ENCODE measurements around the gene LMOD2. TPM values are rescaled to one million over a fixed set of nuclear protein-coding genes. Genes with fewer than 3 reads are reported as not detected.

The LMOD2 gene
- total RNA-seq, 1 experiment from 2014 or later: not detected

DNA sequence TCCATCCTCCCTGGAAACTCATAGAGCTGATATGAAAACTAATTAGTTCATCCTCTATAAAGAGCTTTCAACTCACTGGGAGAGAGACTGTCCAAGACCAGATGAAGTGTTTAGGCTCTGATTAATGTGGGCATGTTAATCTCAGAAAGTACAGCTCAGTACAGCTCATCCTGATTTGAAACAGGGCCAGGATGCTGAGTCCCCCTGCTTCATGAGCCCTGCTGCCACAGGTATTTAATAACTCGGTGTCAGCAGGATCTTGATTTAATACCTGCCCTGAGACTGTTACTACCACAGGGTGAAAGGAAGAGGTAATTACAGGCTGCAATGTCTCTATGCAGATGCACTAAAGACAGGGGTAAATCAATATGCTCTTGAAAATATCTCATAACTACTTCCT is 10.8 kb downstream of the LMOD2 start:
- ChIA-PET CTCF (interaction anchor here (0.6 to 1.7 kb wide), 6 partner anchors 10 to 114 kb away, joined by 4 to 7 read pairs (median 6); no protein-coding TSS in a partner anchor), POLR2A (interaction anchor here (0.8 to 1.3 kb wide), 4 partner anchors 10 to 96 kb away, joined by 3 to 5 read pairs (median 3); no protein-coding TSS in a partner anchor)
- no peak for DNase-seq (ENCODE audit: unreplicated experiment)
- Mint-ChIP-seq H3K4me1 (ENCODE audit: insufficient read depth, unreplicated experiment) (no peaks in the 10 kb centered on the region), H3K36me3 (ENCODE audit: insufficient read depth, unreplicated experiment) (no peaks in the 10 kb centered on the region), H3K9me3 (ENCODE audit: unreplicated experiment) (no peaks in the 10 kb centered on the region), H3K27me3 (ENCODE audit: insufficient read depth, unreplicated experiment) (no peaks in the 10 kb centered on the region), H3K4me3 (ENCODE audit: unreplicated experiment) (no peak overlapping the region), H3K27ac (ENCODE audit: low read depth, unreplicated experiment) (no peak overlapping the region)
- BruUV-seq (replicated peaks): no TSS peak
- intact Hi-C loops (cut with micrococcal nuclease): no loop called here
- TF ChIP-seq, protein P1, sequence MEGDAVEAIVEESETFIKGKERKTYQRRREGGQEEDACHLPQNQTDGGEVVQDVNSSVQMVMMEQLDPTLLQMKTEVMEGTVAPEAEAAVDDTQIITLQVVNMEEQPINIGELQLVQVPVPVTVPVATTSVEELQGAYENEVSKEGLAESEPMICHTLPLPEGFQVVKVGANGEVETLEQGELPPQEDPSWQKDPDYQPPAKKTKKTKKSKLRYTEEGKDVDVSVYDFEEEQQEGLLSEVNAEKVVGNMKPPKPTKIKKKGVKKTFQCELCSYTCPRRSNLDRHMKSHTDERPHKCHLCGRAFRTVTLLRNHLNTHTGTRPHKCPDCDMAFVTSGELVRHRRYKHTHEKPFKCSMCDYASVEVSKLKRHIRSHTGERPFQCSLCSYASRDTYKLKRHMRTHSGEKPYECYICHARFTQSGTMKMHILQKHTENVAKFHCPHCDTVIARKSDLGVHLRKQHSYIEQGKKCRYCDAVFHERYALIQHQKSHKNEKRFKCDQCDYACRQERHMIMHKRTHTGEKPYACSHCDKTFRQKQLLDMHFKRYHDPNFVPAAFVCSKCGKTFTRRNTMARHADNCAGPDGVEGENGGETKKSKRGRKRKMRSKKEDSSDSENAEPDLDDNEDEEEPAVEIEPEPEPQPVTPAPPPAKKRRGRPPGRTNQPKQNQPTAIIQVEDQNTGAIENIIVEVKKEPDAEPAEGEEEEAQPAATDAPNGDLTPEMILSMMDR (IDR thresholded peaks at IDR 0.05; ENCODE audit: unreplicated experiment): no peak

DNA sequence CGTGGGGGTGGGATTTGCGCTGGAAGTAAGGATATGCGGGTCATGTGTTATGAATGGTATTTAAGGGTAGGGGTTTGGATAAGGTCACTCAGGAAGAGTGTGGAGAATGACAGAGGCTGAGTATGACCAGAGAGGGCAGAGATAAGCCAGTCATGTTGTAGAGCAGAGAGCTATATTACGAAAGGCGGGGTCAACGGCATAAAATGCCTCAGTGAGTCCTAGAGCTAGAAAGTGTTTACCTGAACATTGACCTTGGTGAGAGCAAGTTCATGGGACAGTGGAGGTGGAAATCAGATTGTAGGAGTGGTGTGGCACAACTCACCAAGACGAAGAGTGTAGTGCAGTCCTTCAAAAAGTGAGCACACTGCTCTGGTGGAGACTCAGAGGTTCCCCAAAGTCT is 13.8 kb downstream of the LMOD2 start:
- POLR2A ChIA-PET: interaction anchor here (0.5 to 1.5 kb wide), 4 partner anchors 12 to 1521 kb away, joined by 3 to 6 read pairs (median 4); no protein-coding TSS in a partner anchor
- no peaks in the 10 kb centered on the region for H3K9me3 Mint-ChIP-seq (ENCODE audit: unreplicated experiment)
- no peaks in the 10 kb centered on the region for H3K27me3 Mint-ChIP-seq (ENCODE audit: insufficient read depth, unreplicated experiment)
- H3K4me1 Mint-ChIP-seq (ENCODE audit: insufficient read depth, unreplicated experiment): peaks cover 10% of the 10 kb centered on the region
- TF ChIP-seq, protein P1 (IDR thresholded peaks at IDR 0.05; ENCODE audit: unreplicated experiment): no peak
- no peaks in the 10 kb centered on the region for H3K36me3 Mint-ChIP-seq (ENCODE audit: insufficient read depth, unreplicated experiment)
- intact Hi-C loops (cut with micrococcal nuclease): no loop called here
- no peak for DNase-seq (ENCODE audit: unreplicated experiment)
- CTCF ChIA-PET: interaction anchor here (0.6 to 1.5 kb wide), 3 partner anchors 10 to 182 kb away, joined by 3 read pairs; no protein-coding TSS in a partner anchor
- peak overlapping the region; percentile 32 for H3K27ac Mint-ChIP-seq (ENCODE audit: low read depth, unreplicated experiment)
- BruUV-seq (replicated peaks): no TSS peak
- H3K4me3 Mint-ChIP-seq (ENCODE audit: unreplicated experiment): no peak overlapping the region

DNA sequence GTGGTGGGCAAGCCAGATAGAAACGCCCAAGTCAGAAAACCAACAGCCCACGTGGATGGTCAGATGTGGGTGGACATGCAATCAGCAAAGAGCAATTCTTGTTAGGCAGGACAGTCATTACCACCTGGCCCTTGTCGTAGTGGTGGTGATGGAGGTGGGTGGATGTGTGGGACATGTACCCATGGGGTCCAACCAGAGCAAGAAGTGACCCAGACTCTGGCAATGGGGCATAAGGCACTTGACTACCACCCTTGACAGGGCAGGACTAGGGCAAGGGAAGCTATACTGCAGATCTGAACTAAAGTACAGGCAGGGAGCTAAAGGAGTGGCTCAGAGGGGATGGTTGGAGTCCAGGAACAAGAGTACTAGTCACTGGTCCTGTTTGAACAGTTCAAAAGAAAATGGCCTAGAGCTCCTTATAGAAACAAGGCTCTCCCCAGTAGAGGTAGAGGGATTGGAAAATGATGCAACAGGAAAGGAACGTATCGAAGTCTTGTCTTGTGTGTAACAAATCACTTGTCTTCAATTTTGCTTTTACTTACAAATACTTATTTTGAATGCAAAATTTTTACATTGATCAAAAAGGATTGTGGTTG is 17.6 kb downstream of the LMOD2 start:
- CTCF ChIA-PET: interaction anchor here (0.6 to 1.9 kb wide), 5 partner anchors 11 to 92 kb away, joined by 3 to 6 read pairs (median 5); no protein-coding TSS in a partner anchor
- Mint-ChIP-seq H3K36me3 (ENCODE audit: insufficient read depth, unreplicated experiment) (peaks cover 5% of the 10 kb centered on the region), H3K4me1 (ENCODE audit: insufficient read depth, unreplicated experiment) (peaks cover 21% of the 10 kb centered on the region), H3K9me3 (ENCODE audit: unreplicated experiment) (no peaks in the 10 kb centered on the region), H3K4me3 (ENCODE audit: unreplicated experiment) (no peak overlapping the region), H3K27me3 (ENCODE audit: insufficient read depth, unreplicated experiment) (no peaks in the 10 kb centered on the region), H3K27ac (ENCODE audit: low read depth, unreplicated experiment) (peak overlapping the region; percentile 35)
- intact Hi-C loops (cut with micrococcal nuclease): no loop called here
- BruUV-seq (replicated peaks): no TSS peak
- POLR2A ChIA-PET: interaction anchor here (1.0 to 3.1 kb wide), 6 partner anchors 21 to 181 kb away, joined by 3 to 21 read pairs (median 3); partner anchors contain the start of gene WASL
- TF ChIP-seq, protein P1 (IDR thresholded peaks at IDR 0.05; ENCODE audit: unreplicated experiment): no peak
- DNase-seq (ENCODE audit: unreplicated experiment): no peak

DNA sequence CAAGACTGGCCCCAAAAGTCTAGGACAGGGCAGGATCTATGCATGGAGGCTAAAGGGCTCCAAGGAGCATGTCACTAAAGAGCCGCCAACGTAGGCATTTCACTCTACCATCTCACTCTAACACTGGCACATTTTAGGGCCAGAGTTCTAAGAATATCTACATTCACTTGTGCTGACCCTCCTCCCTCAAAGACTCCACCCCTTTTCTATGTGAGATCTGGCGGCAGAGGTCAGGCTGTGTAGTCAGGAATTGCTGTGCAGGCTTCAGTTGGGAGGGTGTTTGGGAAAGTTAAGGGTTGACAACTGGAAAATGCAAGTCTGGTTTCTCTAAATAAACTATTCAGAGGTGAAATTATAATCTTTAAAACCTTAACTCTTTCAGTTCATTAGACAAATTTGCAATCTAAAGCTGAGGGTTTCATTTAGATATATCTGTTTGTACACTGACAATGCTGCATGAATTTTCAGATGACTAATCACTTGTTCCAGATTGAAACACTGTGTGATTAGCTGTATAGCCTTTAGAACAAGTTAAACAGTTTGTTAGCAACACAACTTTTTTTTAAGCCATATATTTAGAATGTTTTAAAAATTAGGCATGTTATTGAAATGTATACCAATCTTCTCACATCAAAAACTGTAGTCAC is 18.2 kb downstream of the LMOD2 start:
- no TSS peak for BruUV-seq (replicated peaks)
- Mint-ChIP-seq H3K9me3 (ENCODE audit: unreplicated experiment) (no peaks in the 10 kb centered on the region), H3K27me3 (ENCODE audit: insufficient read depth, unreplicated experiment) (no peaks in the 10 kb centered on the region), H3K4me1 (ENCODE audit: insufficient read depth, unreplicated experiment) (peaks cover 21% of the 10 kb centered on the region), H3K27ac (ENCODE audit: low read depth, unreplicated experiment) (no peak overlapping the region), H3K36me3 (ENCODE audit: insufficient read depth, unreplicated experiment) (peaks cover 5% of the 10 kb centered on the region), H3K4me3 (ENCODE audit: unreplicated experiment) (no peak overlapping the region)
- TF ChIP-seq, protein P1 (IDR thresholded peaks at IDR 0.05; ENCODE audit: unreplicated experiment): no peak
- POLR2A ChIA-PET: interaction anchor here (0.6 to 3.1 kb wide), 14 partner anchors 9 to 181 kb away, joined by 3 to 21 read pairs (median 5); partner anchors contain the start of genes NDUFA5 and WASL
- intact Hi-C loops (cut with micrococcal nuclease): loop anchor here (2.0 kb wide), 2 partner anchors 39 to 93 kb away; no protein-coding TSS in a partner anchor
- no peak for DNase-seq (ENCODE audit: unreplicated experiment)
- CTCF ChIA-PET: interaction anchor here (0.6 to 2.1 kb wide), 11 partner anchors 11 to 1530 kb away, joined by 3 to 9 read pairs (median 5); no protein-coding TSS in a partner anchor

Data from MCF 10A (cell line).